Fibroblast of skin of left quadriceps (primary cell): ENCODE results near the gene DYNLT3.

Experiments used
- DNase-seq, 2 experiments: peaks; one replicate each; pipeline ENCODE4 v3.0.0-alpha.2; 2013; ENCODE audit warnings: low read depth in 2 of 2

Gene DYNLT3

GRCh38 chrX:37846934-37847732 lies at the start of gene DYNLT3:
TSS of gene DYNLT3 (minus strand) at chrX:37847571. CDS start at chrX:37847510, 61 bp downstream.
- peak in 1 of 2 experiments; percentile 29 for DNase-seq

- no peak for DNase-seq
These were observed 49.1 kb upstream of the DYNLT3 start for GRCh38 chrX:37896511-37896890.

GRCh38 chrX:37895795-37896510 lies 48.6 kb upstream of the DYNLT3 start:
- DNase-seq = no peak

GRCh38 chrX:37894725-37895124 lies 47.4 kb upstream of the DYNLT3 start:
- DNase-seq = no peak

GRCh38 chrX:37888010-37888409 lies 40.6 kb upstream of the DYNLT3 start:
- DNase-seq = no peak

GRCh38 chrX:37887347-37887746 lies 40.0 kb upstream of the DYNLT3 start:
- DNase-seq = no peak

GRCh38 chrX:37883196-37883595 lies 35.8 kb upstream of the DYNLT3 start:
- DNase-seq = no peak

GRCh38 chrX:37879692-37880091 lies 32.3 kb upstream of the DYNLT3 start:
- DNase-seq = no peak

- no peak for DNase-seq
These were observed 29.3 kb upstream of the DYNLT3 start for GRCh38 chrX:37876716-37877115.

GRCh38 chrX:37875675-37876074 lies 28.3 kb upstream of the DYNLT3 start:
- no peak for DNase-seq

- no peak for DNase-seq
These were observed 25.8 kb upstream of the DYNLT3 start for GRCh38 chrX:37873220-37873619.

GRCh38 chrX:37872303-37872655 lies 24.9 kb upstream of the DYNLT3 start:
- DNase-seq = no peak

- peak; percentile 51 to 55 for DNase-seq
These were observed 24.4 kb upstream of the DYNLT3 start for GRCh38 chrX:37871626-37872302.

- DNase-seq = no peak
These were observed 20.3 kb upstream of the DYNLT3 start for GRCh38 chrX:37867536-37868153.

- no peak for DNase-seq
These were observed 16.4 kb upstream of the DYNLT3 start for GRCh38 chrX:37863728-37864127.

- DNase-seq = no peak
These were observed 15.5 kb upstream of the DYNLT3 start for GRCh38 chrX:37862851-37863250.

- DNase-seq = no peak
These were observed 13.3 kb upstream of the DYNLT3 start for GRCh38 chrX:37860721-37861120.

- no peak for DNase-seq
These were observed 7.4 kb upstream of the DYNLT3 start for GRCh38 chrX:37854748-37855147.

- no peak for DNase-seq
These were observed 6.8 kb upstream of the DYNLT3 start for GRCh38 chrX:37854148-37854547.

GRCh38 chrX:37847733-37848197 lies 394 bp upstream of the DYNLT3 start:
- DNase-seq = no peak

GRCh38 chrX:37846558-37846933 lies 825 bp downstream of the DYNLT3 start:
- DNase-seq = no peak

GRCh38 chrX:37846141-37846540 lies 1.2 kb downstream of the DYNLT3 start:
- no peak for DNase-seq
